Fibroblast of lung (primary cell): ENCODE results near the gene MPND.

Source experiments
- EZH2 ChIP-seq: IDR thresholded peaks from 2 replicates; pipeline ENCODE4 v1.5.1; 2012; ENCODE audit warnings: low read length, control low read depth, mild to moderate bottlenecking; ENCODE audit errors: missing control alignments
- TF ChIP-seq, protein P1 (sequence below), 2 donors: IDR thresholded peaks in 1 of 2; conservative IDR thresholded peaks in 1 of 2; 1 replicate in 1 of 2; 2 replicates in 1 of 2; pipeline ENCODE4 v1.5.1; 2011 to 2012; ENCODE audit warnings: low read length in 2 of 2, control low read depth in 1 of 2, inconsistent platforms in 1 of 2, low read depth in 1 of 2, mild to moderate bottlenecking in 1 of 2

DNA sequence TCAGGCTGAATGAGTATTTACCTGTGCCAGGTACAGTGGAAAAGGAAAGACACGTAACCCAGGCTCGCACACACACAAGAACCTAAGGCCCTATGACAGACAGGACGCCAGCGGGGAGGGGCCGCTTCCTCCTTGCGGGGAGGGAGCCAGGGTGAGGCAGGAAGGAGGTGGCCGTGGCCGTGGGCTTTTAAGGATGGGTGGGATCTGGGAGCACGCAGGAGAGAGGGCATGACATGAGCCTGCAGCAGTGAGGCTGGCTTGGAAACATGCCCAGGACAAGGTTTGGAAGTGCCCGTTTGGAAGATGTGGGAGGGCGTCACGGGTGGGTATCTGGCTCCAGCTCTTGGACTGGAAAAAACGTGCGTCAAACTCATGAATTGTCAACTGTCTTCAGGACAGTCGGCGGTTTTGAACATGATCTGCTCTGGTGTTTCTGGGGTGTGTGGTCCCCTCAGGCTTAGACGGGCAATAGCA is 36.9 kb downstream of the MPND start:
- TF ChIP-seq, protein P1, sequence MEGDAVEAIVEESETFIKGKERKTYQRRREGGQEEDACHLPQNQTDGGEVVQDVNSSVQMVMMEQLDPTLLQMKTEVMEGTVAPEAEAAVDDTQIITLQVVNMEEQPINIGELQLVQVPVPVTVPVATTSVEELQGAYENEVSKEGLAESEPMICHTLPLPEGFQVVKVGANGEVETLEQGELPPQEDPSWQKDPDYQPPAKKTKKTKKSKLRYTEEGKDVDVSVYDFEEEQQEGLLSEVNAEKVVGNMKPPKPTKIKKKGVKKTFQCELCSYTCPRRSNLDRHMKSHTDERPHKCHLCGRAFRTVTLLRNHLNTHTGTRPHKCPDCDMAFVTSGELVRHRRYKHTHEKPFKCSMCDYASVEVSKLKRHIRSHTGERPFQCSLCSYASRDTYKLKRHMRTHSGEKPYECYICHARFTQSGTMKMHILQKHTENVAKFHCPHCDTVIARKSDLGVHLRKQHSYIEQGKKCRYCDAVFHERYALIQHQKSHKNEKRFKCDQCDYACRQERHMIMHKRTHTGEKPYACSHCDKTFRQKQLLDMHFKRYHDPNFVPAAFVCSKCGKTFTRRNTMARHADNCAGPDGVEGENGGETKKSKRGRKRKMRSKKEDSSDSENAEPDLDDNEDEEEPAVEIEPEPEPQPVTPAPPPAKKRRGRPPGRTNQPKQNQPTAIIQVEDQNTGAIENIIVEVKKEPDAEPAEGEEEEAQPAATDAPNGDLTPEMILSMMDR (conservative IDR thresholded peaks at IDR 0.05 in 1 of 2, IDR thresholded peaks at IDR 0.05 in 1 of 2; ENCODE audit: low read depth in 1 of 2, low read length in 2 of 2) = no peak
- TF ChIP-seq EZH2 = no peak
